Loucy (cell line): ENCODE results near the gene CCM2.

Experiments used
- H2AFZ ChIP-seq: fragments of 200-600 bp; sonication (generic); 2 replicates; pipeline ENCODE4 v1.6.0; 2016; ENCODE audit warnings: antibody characterized with exemption, mild to moderate bottlenecking, low read length, moderate library complexity
- H3F3A ChIP-seq: fragments of 200-600 bp; 2 replicates; pipeline ENCODE4 v1.6.0; 2016; ENCODE audit warnings: antibody characterized with exemption, low read depth, mild to moderate bottlenecking
- H3K27me3 ChIP-seq: fragments of 200-600 bp; sonication (generic); 2 replicates; pipeline ENCODE4 v1.6.1; 2014; ENCODE audit warnings: low read length, mild to moderate bottlenecking; ENCODE audit not compliant: insufficient read depth, poor library complexity, severe bottlenecking
- H3K36me3 ChIP-seq: fragments of 200-600 bp; sonication (generic); 2 replicates; pipeline ENCODE4 v1.6.1; 2016; ENCODE audit warnings: low read length; ENCODE audit not compliant: insufficient read depth
- H3K4me1 ChIP-seq: fragments of 200-600 bp; sonication (generic); 2 replicates; pipeline ENCODE4 v1.5.1; 2014; ENCODE audit warnings: low read length, mild to moderate bottlenecking; ENCODE audit not compliant: insufficient read depth, poor library complexity, severe bottlenecking
- H3K4me2 ChIP-seq: fragments of 200-600 bp; sonication (generic); 2 replicates; pipeline ENCODE4 v1.6.0; 2014; ENCODE audit warnings: antibody characterized with exemption, low read length, low read depth, mild to moderate bottlenecking; ENCODE audit not compliant: poor library complexity, severe bottlenecking
- H3K4me3 ChIP-seq: fragments of 200-600 bp; sonication (generic); 2 replicates; pipeline ENCODE4 v1.5.1; 2014; ENCODE audit warnings: low read length, mild to moderate bottlenecking, mixed read lengths; ENCODE audit not compliant: poor library complexity, severe bottlenecking
- H3K79me2 ChIP-seq: fragments of 200-600 bp; sonication (generic); 2 replicates; pipeline ENCODE4 v1.6.1; 2014; ENCODE audit warnings: low read length; ENCODE audit not compliant: insufficient read depth
- H3K9ac ChIP-seq: fragments of 200-600 bp; sonication (generic); 2 replicates; pipeline ENCODE4 v1.6.0; 2014; ENCODE audit warnings: mild to moderate bottlenecking, low read depth, low read length, moderate library complexity; ENCODE audit not compliant: poor library complexity, severe bottlenecking
- H3K9me2 ChIP-seq: fragments of 200-600 bp; sonication (generic); replicated peaks from 2 replicates; pipeline ENCODE4 v1.6.1; 2016; ENCODE audit warnings: low read depth, low read length, mixed read lengths
- H3K9me3 ChIP-seq: fragments of 200-600 bp; sonication (generic); 2 replicates; pipeline ENCODE4 v1.6.1; 2014; ENCODE audit warnings: mild to moderate bottlenecking, antibody characterized with exemption, low read length, low read depth; ENCODE audit not compliant: insufficient read depth
- H4K20me1 ChIP-seq: fragments of 200-600 bp; sonication (generic); 2 replicates; pipeline ENCODE4 v1.6.0; 2014; ENCODE audit warnings: antibody characterized with exemption, low read length, mild to moderate bottlenecking; ENCODE audit not compliant: insufficient read depth, poor library complexity, severe bottlenecking
- CTCF ChIP-seq: fragments of 200-600 bp; sonication (generic); conservative IDR thresholded peaks from 2 replicates; pipeline ENCODE4 v1.5.1; 2014; ENCODE audit warnings: mild to moderate bottlenecking, antibody characterized with exemption, low read length
- EZH2phosphoT487 ChIP-seq: fragments of 200-600 bp; IDR thresholded peaks from 2 replicates; pipeline ENCODE4 v1.6.1; 2018; ENCODE audit warnings: antibody characterized with exemption, mild to moderate bottlenecking, moderate library complexity, borderline replicate concordance

The CCM2 gene

GRCh38 chr7:44972562-44972961 is 27.4 kb upstream of the CCM2 start:
- Histone ChIP-seq H3K9me3 (no peaks in the 10 kb centered on the region), H3K4me3 (no peak overlapping the region), H3K79me2 (peaks cover 83% of the 10 kb centered on the region), H4K20me1 (peaks cover 97% of the 10 kb centered on the region), H2AFZ (no peak overlapping the region), H3K4me2 (peak overlapping the region; percentile 98), H3K9me2 (no peaks in the 10 kb centered on the region), H3K36me3 (peaks cover 89% of the 10 kb centered on the region; the same call in 1 of the 2 replicates), H3K4me1 (peaks cover 53% of the 10 kb centered on the region), H3F3A (no peaks in the 10 kb centered on the region), H3K9ac (no peak overlapping the region), H3K27me3 (no peaks in the 10 kb centered on the region)
- TF ChIP-seq EZH2phosphoT487 (no peak), CTCF (no peak)

GRCh38 chr7:44973610-44974401 is 26.2 kb upstream of the CCM2 start:
- peaks cover 58% of the 10 kb centered on the region for H3K4me1 ChIP-seq
- H3K9ac ChIP-seq = peak overlapping the region; percentile 99
- H2AFZ ChIP-seq = no peak overlapping the region
- peak overlapping the region; percentile 87 for H3K4me3 ChIP-seq
- H3K79me2 ChIP-seq = peaks cover 91% of the 10 kb centered on the region
- H3F3A ChIP-seq = no peaks in the 10 kb centered on the region
- no peak for TF ChIP-seq EZH2phosphoT487
- peak; percentile 85 for TF ChIP-seq CTCF
- H3K27me3 ChIP-seq = no peaks in the 10 kb centered on the region
- peak overlapping the region; percentile 98 for H3K4me2 ChIP-seq
- H3K36me3 ChIP-seq = peaks cover 82% of the 10 kb centered on the region; the same call in 1 of the 2 replicates
- H3K9me3 ChIP-seq = no peaks in the 10 kb centered on the region
- H3K9me2 ChIP-seq = no peaks in the 10 kb centered on the region
- H4K20me1 ChIP-seq = peaks cover 88% of the 10 kb centered on the region

GRCh38 chr7:44974549-44974948 is 25.5 kb upstream of the CCM2 start:
- H3K9me3 ChIP-seq = no peaks in the 10 kb centered on the region
- H3K4me2 ChIP-seq = peak overlapping the region; percentile 98
- H4K20me1 ChIP-seq = peaks cover 81% of the 10 kb centered on the region
- H3K9ac ChIP-seq = peak overlapping the region; percentile 99
- no peaks in the 10 kb centered on the region for H3K9me2 ChIP-seq
- H3K4me3 ChIP-seq = peak overlapping the region; percentile 87
- H3K27me3 ChIP-seq = no peaks in the 10 kb centered on the region
- H3F3A ChIP-seq = peaks cover 4% of the 10 kb centered on the region; the same call in 1 of the 2 replicates
- peaks cover 62% of the 10 kb centered on the region for H3K4me1 ChIP-seq
- peaks cover 92% of the 10 kb centered on the region for H3K79me2 ChIP-seq
- TF ChIP-seq CTCF (no peak), EZH2phosphoT487 (no peak)
- no peak overlapping the region for H2AFZ ChIP-seq
- H3K36me3 ChIP-seq = peaks cover 76% of the 10 kb centered on the region; the same call in 1 of the 2 replicates
